ENCODE data around the gene ILRUN.

GRCh38 chr6:34697904-34698559, 1.5 kb upstream of the ILRUN start:
- TF ChIP-seq POLR2A (IDR thresholded peaks at IDR 0.05) (no peak), CTCF (IDR thresholded peaks at IDR 0.05) (no peak), POLR2AphosphoS5 (IDR thresholded peaks at IDR 0.05) (no peak), EP300 (IDR thresholded peaks at IDR 0.05; ENCODE audit: low read depth) (no peak)

Data from transverse colon (tissue), 4 donors.